RCC 7860 (cell line): Measurements from ENCODE around the gene TIMP2.
"Not testable (repeated sequence)": the region's sequence is repeated elsewhere in the genome, so short reads cannot be mapped to it uniquely, and the experiment has no call there.

Experiments
- DNase-seq: peaks from one replicate; pipeline ENCODE4 v3.0.0-alpha.2; 2015; ENCODE audit warnings: low spot score
- FAIRE-seq: peaks from 2 replicates; lab custom pipeline; 2012; peaks lifted over from hg19 to GRCh38; lab: Jason Lieb, UNC

Gene TIMP2

GRCh38 chr17:78892062-78892456 lies 33.1 kb downstream of the TIMP2 start:
- DNase-seq, result no peak
- FAIRE-seq, result no peak

DNA sequence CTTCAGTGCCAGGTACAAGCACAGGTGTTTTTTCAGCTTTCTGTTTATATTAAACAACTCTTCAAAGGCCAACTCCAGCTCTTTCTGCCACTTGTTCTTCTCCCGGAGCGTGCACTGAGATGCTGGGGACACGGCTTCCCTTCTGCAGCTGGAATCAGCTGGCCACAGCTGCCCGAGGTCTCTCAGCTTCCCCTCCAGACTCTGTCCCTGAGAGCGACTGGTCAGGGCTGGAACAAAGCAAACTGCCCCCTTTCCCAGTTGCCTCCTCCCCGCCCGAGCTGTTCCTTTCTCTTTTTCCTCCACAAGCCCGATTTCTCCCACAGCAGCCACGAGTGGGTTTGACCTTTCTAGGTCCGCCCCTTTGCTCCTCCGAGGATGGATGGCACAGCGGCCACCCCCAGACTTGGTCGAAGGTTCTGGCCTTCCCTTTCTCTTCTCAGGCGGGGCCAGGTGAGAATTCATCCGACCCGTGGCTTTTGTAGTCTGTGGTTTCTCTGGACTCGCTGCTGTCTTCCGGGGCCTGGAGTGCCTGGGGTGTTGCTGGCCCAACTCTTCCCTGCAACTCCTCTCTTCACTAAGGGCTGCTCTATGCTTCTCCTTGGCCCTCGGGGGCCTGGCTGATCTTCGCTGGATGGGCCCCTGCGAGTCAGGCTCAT lies 33.7 kb downstream of the TIMP2 start:
- no peak for FAIRE-seq
- DNase-seq, result no peak

- DNase-seq, result no peak
Observed at GRCh38 chr17:78890498-78890897, 34.7 kb downstream of the TIMP2 start.

GRCh38 chr17:78890096-78890495 lies 35.1 kb downstream of the TIMP2 start:
- not testable (repeated sequence) for FAIRE-seq, DNase-seq

More at GRCh38 chr17:78890498-78890897, 34.7 kb downstream of the TIMP2 start:
- no peak for FAIRE-seq

- no peak for FAIRE-seq
- DNase-seq, result no peak
Observed at GRCh38 chr17:78889531-78889930, 35.7 kb downstream of the TIMP2 start.

- FAIRE-seq (no peak), DNase-seq (no peak)
Observed at GRCh38 chr17:78888941-78889518, 36.2 kb downstream of the TIMP2 start.

GRCh38 chr17:78886954-78887353 lies 38.2 kb downstream of the TIMP2 start:
- FAIRE-seq, result no peak

GRCh38 chr17:78885956-78886355 lies 39.2 kb downstream of the TIMP2 start:
- FAIRE-seq (no peak), DNase-seq (no peak)

More at GRCh38 chr17:78886954-78887353, 38.2 kb downstream of the TIMP2 start:
- no peak for DNase-seq

- FAIRE-seq, result no peak
- DNase-seq, result no peak
Observed at GRCh38 chr17:78884876-78885667, 40.1 kb downstream of the TIMP2 start.

GRCh38 chr17:78884148-78884825 lies 40.9 kb downstream of the TIMP2 start:
- FAIRE-seq (no peak), DNase-seq (no peak)

GRCh38 chr17:78883533-78884131 lies 41.6 kb downstream of the TIMP2 start:
- peak; percentile 71 for FAIRE-seq
- DNase-seq, result peak; percentile 89

- FAIRE-seq (peak; percentile 78), DNase-seq (peak; percentile 91)
Observed at GRCh38 chr17:78883089-78883532, 42.1 kb downstream of the TIMP2 start.

DNA sequence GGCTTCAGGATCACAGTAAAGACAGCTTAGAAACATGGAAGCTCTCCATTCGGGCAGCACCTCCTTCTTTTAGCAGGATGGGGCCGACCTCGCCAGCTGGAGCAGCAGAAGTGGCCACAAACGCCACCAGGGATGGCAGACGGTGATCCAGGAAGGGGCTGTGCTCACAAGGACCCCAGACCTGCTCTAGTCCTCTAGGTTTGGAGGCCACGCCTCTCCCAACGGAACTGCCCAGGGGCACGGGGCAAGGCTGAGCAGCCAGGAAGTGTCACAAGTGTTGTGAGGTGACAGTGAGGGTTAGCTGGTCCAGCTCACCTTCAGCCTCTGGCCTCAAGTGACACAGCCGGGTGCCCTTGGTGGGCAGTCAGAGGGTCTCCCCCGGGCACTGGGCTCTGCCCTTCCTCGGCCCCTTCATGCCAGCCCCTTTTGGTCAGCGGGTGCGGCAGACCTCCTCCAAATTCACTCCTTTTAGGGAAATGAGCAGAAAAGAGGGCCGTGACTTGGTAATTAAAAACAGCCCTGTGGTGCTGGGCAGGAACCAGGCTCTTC lies 42.6 kb downstream of the TIMP2 start:
- FAIRE-seq (no peak), DNase-seq (no peak)

- DNase-seq (no peak), FAIRE-seq (no peak)
Observed at GRCh38 chr17:78879635-78880186, 45.5 kb downstream of the TIMP2 start.

DNA sequence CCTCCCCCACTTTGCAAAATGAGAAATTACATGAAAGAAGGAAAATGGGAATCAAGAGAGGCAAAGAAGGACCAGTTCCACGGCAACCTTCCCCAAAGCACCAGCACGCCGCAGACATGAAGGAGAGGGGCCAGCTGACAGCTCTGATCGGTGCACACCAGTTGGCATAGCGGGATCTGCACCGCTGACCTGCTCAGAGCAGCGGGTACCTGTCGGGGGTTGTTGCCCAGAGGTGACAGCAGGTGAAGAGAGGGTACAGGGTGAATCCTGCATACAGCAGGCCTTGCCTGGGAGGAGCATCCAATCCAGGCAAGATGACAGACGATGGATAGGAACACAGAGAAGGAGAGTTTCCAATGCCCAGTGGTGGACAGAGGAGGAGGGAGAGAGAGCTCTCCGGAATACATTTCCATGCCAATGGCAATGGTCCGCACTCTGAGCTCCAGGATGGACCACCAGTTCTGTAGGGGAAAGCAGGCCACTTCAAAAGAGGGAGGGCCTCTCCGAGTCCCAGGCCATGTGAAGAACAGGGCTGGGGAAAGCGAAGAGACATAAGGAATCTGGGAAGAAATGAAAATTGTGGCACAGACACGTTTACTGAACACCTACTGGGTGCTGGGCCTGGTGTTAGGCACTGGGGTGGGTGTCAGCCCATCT lies 46.2 kb downstream of the TIMP2 start:
- no peak for FAIRE-seq
- DNase-seq, result no peak

- no peak for FAIRE-seq
Observed at GRCh38 chr17:78878261-78878660, 46.9 kb downstream of the TIMP2 start.

DNA sequence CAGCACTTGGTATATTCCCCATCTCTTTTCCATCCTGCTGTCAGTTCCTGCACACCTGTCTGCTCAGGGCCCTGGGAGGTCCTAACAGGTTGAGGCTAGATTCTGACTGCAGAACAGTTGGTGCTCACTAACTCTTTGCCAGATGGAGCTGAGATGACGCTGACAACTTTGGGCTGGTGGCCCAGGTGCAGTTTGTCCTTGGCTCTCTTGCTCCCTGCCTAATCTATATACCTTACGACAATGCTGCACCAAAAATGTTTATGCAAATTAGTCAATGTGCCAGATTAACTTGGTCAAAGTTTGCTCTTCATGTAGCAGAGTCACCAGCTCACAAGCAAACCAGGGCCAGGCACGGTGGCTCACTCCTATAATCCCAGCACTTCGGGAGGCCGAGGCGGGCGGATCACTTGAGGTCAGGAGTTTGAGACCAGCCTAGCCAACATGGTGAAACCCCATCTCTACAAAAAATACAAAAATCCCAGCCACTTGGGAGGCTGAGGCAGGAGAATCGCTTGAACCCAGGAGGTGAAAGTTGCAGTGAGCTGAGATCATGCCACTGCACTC lies 48.2 kb downstream of the TIMP2 start:
- DNase-seq, FAIRE-seq: not testable (repeated sequence)

More at GRCh38 chr17:78878261-78878660, 46.9 kb downstream of the TIMP2 start:
- DNase-seq, result no peak

GRCh38 chr17:78876094-78876597 lies 49.0 kb downstream of the TIMP2 start:
- DNase-seq (no peak), FAIRE-seq (no peak)
